MCF 10A (cell line): ENCODE data around the gene CNOT3. TPM values are rescaled to one million over a fixed set of nuclear protein-coding genes. Genes with fewer than 3 reads are reported as not detected.

Source experiments
- BruUV-seq: library from RNA; stranded (reverse); fragments of 400-500 nt; replicated peaks from 2 replicates; lab custom pipeline; 2021; lab: Mats Ljungman, UMichigan
- CTCF ChIA-PET: fragments of 300-600 bp; sonication (Branson Sonifier 250); formaldehyde crosslinking; extraction: SDS; loops from one replicate; lab custom pipeline; 2021; ENCODE audit warnings: antibody characterized with exemption, inconsistent platforms; lab: Yijun Ruan, JAX
- POLR2A ChIA-PET: fragments of 300-600, 350-650 bp; sonication (Branson Sonifier 250); formaldehyde crosslinking; extraction: SDS; loops from one replicate; lab custom pipeline; 2020; ENCODE audit warnings: antibody characterized with exemption, inconsistent platforms; lab: Yijun Ruan, JAX
- DNase-seq: peaks from one replicate; pipeline ENCODE4 v3.0.0-alpha.2; 2018; ENCODE audit not compliant: unreplicated experiment
- H3K27ac Mint-ChIP-seq: one replicate; pipeline ENCODE4 v1.8.0; 2022; ENCODE audit warnings: mild to moderate bottlenecking, low read depth, mixed read lengths; ENCODE audit not compliant: unreplicated experiment
- H3K27me3 Mint-ChIP-seq: one replicate; pipeline ENCODE4 v1.8.0; 2022; ENCODE audit warnings: mixed read lengths; ENCODE audit not compliant: insufficient read depth, unreplicated experiment
- H3K36me3 Mint-ChIP-seq: one replicate; pipeline ENCODE4 v1.8.0; 2022; ENCODE audit warnings: mild to moderate bottlenecking, moderate library complexity, mixed read lengths; ENCODE audit not compliant: insufficient read depth, unreplicated experiment
- H3K4me1 Mint-ChIP-seq: one replicate; pipeline ENCODE4 v1.8.0; 2022; ENCODE audit warnings: mixed read lengths; ENCODE audit not compliant: insufficient read depth, unreplicated experiment
- H3K4me3 Mint-ChIP-seq: one replicate; pipeline ENCODE4 v1.8.0; 2022; ENCODE audit warnings: mild to moderate bottlenecking, moderate library complexity, mixed read lengths; ENCODE audit not compliant: unreplicated experiment
- H3K9me3 Mint-ChIP-seq: one replicate; pipeline ENCODE4 v1.8.0; 2022; ENCODE audit warnings: mixed read lengths; ENCODE audit not compliant: unreplicated experiment
- CTCF ChIP-seq: fragments of 200-600 bp; IDR thresholded peaks from one replicate; pipeline ENCODE4 v1.8.0; 2022; ENCODE audit warnings: antibody characterized with exemption, mild to moderate bottlenecking; ENCODE audit not compliant: unreplicated experiment
- intact Hi-C: fragments of 100-400 bp; cut with micrococcal nuclease; formaldehyde crosslinking; loops from 2 replicates; pipeline ENCODE4 v1.14.1; 2022
- total RNA-seq: library from RNA; stranded (reverse); gene quantifications from 2 replicates; pipeline ENCODE4 v1.2.3, GENCODE V29; 2022

Gene CNOT3
- total RNA-seq, 1 experiment from 2014 or later = 80.5 TPM

DNA sequence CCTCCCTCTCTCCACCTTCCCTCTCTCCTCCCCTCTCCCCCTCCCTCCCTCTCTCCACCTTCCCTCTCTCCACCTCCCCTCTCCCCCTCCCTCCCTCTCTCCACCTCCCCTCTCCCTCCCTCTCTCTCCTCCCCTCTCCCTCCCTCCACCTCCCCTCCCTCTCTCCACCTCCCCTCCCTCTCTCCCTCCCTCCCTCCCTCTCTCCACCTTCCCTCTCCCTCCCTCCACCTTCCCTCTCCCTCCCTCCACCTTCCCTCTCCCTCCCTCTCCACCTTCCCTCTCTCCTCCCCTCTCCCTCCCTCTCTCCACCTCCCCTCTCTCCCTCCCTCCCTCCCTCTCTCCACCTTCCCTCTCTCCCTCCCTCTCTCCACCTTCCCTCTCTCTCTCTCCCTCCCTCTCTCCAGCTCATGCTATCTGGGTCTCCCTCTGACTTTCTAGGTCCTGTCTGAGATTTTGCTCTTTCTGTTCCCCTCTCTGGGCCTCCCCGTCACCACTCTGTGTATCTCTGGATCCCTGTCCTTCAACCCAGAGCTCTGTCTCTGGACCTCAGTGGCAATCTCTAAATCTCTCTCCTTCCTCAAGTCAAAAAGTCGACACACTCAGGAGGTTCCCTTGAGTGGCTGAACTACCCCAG, 3.5 kb upstream of the CNOT3 start:
- no peak overlapping the region for H3K4me3 Mint-ChIP-seq
- CTCF ChIA-PET = no interaction called here
- intact Hi-C loops = no loop called here
- no peaks in the 10 kb centered on the region for H3K27me3 Mint-ChIP-seq
- no TSS peak for BruUV-seq
- DNase-seq = no peak
- POLR2A ChIA-PET = interaction anchor here (0.5 to 0.6 kb wide), 3 partner anchors 19 to 66 kb away, joined by 3 read pairs; no protein-coding TSS in a partner anchor
- no peaks in the 10 kb centered on the region for H3K9me3 Mint-ChIP-seq
- peaks cover 15% of the 10 kb centered on the region for H3K36me3 Mint-ChIP-seq
- no peak for TF ChIP-seq CTCF
- H3K4me1 Mint-ChIP-seq = peaks cover 11% of the 10 kb centered on the region
- H3K27ac Mint-ChIP-seq = no peak overlapping the region

DNA sequence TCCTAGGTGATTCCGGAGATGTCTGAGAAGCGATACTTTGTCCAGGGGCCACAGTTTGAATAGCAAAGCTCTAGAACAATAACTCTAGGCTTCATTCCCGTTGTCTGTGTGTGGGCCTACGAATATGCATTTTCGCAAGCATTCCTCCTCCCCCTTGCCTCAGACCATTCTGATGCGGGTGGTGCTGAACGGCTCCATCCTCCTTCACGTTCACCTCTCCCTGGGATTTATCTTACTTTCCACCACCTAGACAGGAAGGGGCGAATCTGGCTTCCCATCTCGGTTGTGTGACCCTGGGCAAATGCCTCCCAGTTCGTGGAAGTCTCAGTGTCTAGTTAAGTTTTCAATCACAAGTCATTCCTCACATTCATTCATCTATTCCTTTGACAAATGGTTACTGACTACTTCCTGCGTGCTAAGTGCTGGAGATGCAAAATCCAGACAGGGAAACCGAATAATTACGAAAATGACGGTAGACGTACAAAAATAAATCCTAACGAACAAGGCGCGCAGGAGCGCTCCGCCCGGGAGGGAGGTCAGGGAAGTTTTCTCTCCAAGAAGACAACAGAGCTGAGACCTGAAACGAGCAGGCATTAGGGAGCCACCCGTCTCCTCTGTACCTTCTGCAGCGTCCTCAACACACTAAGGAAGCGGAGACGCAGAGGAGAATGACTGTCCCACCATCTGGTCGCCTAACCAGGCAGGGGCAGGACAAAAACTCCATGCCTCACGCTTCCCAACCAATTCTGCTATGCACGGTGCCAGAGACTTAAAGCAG, 1.3 kb upstream of the CNOT3 start:
- BruUV-seq = TSS peak; percentile 76
- ChIA-PET POLR2A (interaction anchor here (0.6 to 5.7 kb wide), 21 partner anchors 9 to 980 kb away, joined by 3 to 110 read pairs (median 4); partner anchors contain the start of genes LENG1, MBOAT7, MYADM and PRPF31), CTCF (interaction anchor here (0.6 to 1.4 kb wide), 4 partner anchors 22 to 1125 kb away, joined by 3 to 4 read pairs (median 3); no protein-coding TSS in a partner anchor)
- Mint-ChIP-seq H3K27me3 (no peaks in the 10 kb centered on the region), H3K9me3 (no peaks in the 10 kb centered on the region), H3K27ac (peak overlapping the region; percentile 71), H3K4me1 (peaks cover 25% of the 10 kb centered on the region), H3K36me3 (peaks cover 7% of the 10 kb centered on the region), H3K4me3 (peak overlapping the region; percentile 79)
- DNase-seq = no peak
- TF ChIP-seq CTCF = no peak
- intact Hi-C loops = loop anchor here (2.0 kb wide), 3 partner anchors 23 to 267 kb away; partner anchors contain the start of genes LENG1 and MBOAT7

- TF ChIP-seq CTCF = no peak
- Mint-ChIP-seq H3K4me1 (peaks cover 25% of the 10 kb centered on the region), H3K36me3 (peaks cover 7% of the 10 kb centered on the region), H3K9me3 (no peaks in the 10 kb centered on the region), H3K27ac (peak overlapping the region; percentile 92), H3K4me3 (peak overlapping the region; percentile 79), H3K27me3 (no peaks in the 10 kb centered on the region)
- POLR2A ChIA-PET = interaction anchor here (0.6 to 5.7 kb wide), 29 partner anchors 10 to 1954 kb away, joined by 3 to 110 read pairs (median 4); partner anchors contain the start of genes LENG1, LENG8, MBOAT7 and MYADM
- CTCF ChIA-PET = interaction anchor here (0.5 to 2.0 kb wide), 8 partner anchors 22 to 296 kb away, joined by 3 to 7 read pairs (median 3); partner anchors contain the start of gene LENG1
- no TSS peak for BruUV-seq
- intact Hi-C loops = loop anchor here (2.0 kb wide), 3 partner anchors 22 to 268 kb away; partner anchors contain the start of genes LENG1 and MBOAT7
- DNase-seq = peak; percentile 100
These were observed 481 bp upstream of the CNOT3 start for GRCh38 chr19:54136864-54137698.
